OCI-LY1 (cell line): ENCODE measurements around the gene SIGLEC15.
"Not testable (repeated sequence)": the region's sequence is repeated elsewhere in the genome, so short reads cannot be mapped to it uniquely, and the experiment has no call there.

Source experiments
- H2AFZ ChIP-seq: fragments of 200-600 bp; sonication (generic), shearing (Covaris generic); 2 replicates; pipeline ENCODE4 v1.6.0; 2014; ENCODE audit warnings: antibody characterized with exemption, mild to moderate bottlenecking, low read length
- H3F3A ChIP-seq: fragments of 200-600 bp; sonication (generic), shearing (Covaris generic); 2 replicates; pipeline ENCODE4 v1.6.0; 2014; ENCODE audit warnings: mild to moderate bottlenecking, antibody characterized with exemption, low read length, moderate library complexity; ENCODE audit not compliant: insufficient read depth
- H3K27ac ChIP-seq: fragments of 200-600 bp; sonication (generic); 2 replicates; pipeline ENCODE4 v1.5.1; 2014; ENCODE audit warnings: low read length, mixed run types, mild to moderate bottlenecking, low read depth; ENCODE audit not compliant: poor library complexity, severe bottlenecking
- H3K27me3 ChIP-seq: fragments of 200-600 bp; sonication (generic); 2 replicates; pipeline ENCODE4 v1.6.0; 2014; ENCODE audit warnings: antibody characterized with exemption, mild to moderate bottlenecking, low read length, moderate library complexity; ENCODE audit not compliant: insufficient read depth
- H3K36me3 ChIP-seq: fragments of 200-600 bp; sonication (generic); 2 replicates; pipeline ENCODE4 v1.6.1; 2014; ENCODE audit warnings: mild to moderate bottlenecking, antibody characterized with exemption, low read length, moderate library complexity, mixed read lengths; ENCODE audit not compliant: insufficient read depth
- H3K4me1 ChIP-seq: fragments of 200-600 bp; sonication (generic); 2 replicates; pipeline ENCODE4 v1.5.1; 2014; ENCODE audit warnings: mild to moderate bottlenecking, low read length, moderate library complexity; ENCODE audit not compliant: insufficient read depth, severe bottlenecking
- H3K4me2 ChIP-seq: fragments of 200-600 bp; sonication (generic), shearing (Covaris generic); 2 replicates; pipeline ENCODE4 v1.6.1; 2014; ENCODE audit warnings: low read length
- H3K4me3 ChIP-seq: fragments of 200-600 bp; sonication (generic); 2 replicates; pipeline ENCODE4 v1.5.1; 2014; ENCODE audit warnings: low read length, low read depth, mild to moderate bottlenecking, mixed read lengths; ENCODE audit not compliant: poor library complexity, severe bottlenecking
- H3K79me2 ChIP-seq: fragments of 200-600 bp; shearing (Covaris generic); 2 replicates; pipeline ENCODE4 v1.6.1; 2016; ENCODE audit warnings: mixed run types, low read length, mixed read lengths; ENCODE audit not compliant: insufficient read depth
- H3K9ac ChIP-seq: fragments of 200-600 bp; sonication (generic), shearing (Covaris generic); 2 replicates; pipeline ENCODE4 v1.6.1; 2014; ENCODE audit warnings: mild to moderate bottlenecking, low read length, mixed read lengths
- H3K9me2 ChIP-seq: fragments of 200-600 bp; sonication (generic), shearing (Covaris generic); 2 replicates; pipeline ENCODE4 v1.6.1; 2014; ENCODE audit warnings: low read depth, mild to moderate bottlenecking, low read length, mixed read lengths
- H3K9me3 ChIP-seq: fragments of 200-600 bp; shearing (Covaris generic); 2 replicates; pipeline ENCODE4 v1.6.1; 2014; ENCODE audit warnings: low read length, mixed read lengths
- H4K20me1 ChIP-seq: fragments of 200-600 bp; sonication (generic), shearing (Covaris generic); 2 replicates; pipeline ENCODE4 v1.6.0; 2016; ENCODE audit warnings: mild to moderate bottlenecking, low read length; ENCODE audit not compliant: insufficient read depth
- EZH2 ChIP-seq: fragments of 200-600 bp; sonication (generic), shearing (Covaris generic); IDR thresholded peaks from 2 replicates; pipeline ENCODE4 v1.8.0; 2017; ENCODE audit warnings: borderline replicate concordance, mixed run types, mild to moderate bottlenecking, antibody characterized with exemption, low read length, moderate library complexity, mixed read lengths
- TF ChIP-seq, protein P1 (sequence below): fragments of 200-600 bp; sonication (generic), shearing (Covaris generic); IDR thresholded peaks from 2 replicates; pipeline ENCODE4 v1.5.1; 2017; ENCODE audit warnings: mild to moderate bottlenecking, antibody characterized with exemption, low read length, moderate library complexity, mixed read lengths

SIGLEC15 gene

GRCh38 chr18:45845410-45845809 lies 19.9 kb downstream of the SIGLEC15 start:
- Histone ChIP-seq H2AFZ (no peak overlapping the region), H3K27me3 (no peaks in the 10 kb centered on the region), H3K9me3 (no peaks in the 10 kb centered on the region), H3F3A (no peaks in the 10 kb centered on the region), H3K4me2 (no peak overlapping the region), H3K79me2 (no peaks in the 10 kb centered on the region), H3K4me1 (peaks cover 14% of the 10 kb centered on the region), H3K9me2 (no peaks in the 10 kb centered on the region), H3K27ac (no peak overlapping the region), H3K36me3 (peaks cover 5% of the 10 kb centered on the region; the same call in 1 of the 2 replicates), H3K4me3 (no peak overlapping the region), H4K20me1 (no peaks in the 10 kb centered on the region), H3K9ac (no peak overlapping the region)
- no peak for TF ChIP-seq EZH2
- TF ChIP-seq, protein P1, sequence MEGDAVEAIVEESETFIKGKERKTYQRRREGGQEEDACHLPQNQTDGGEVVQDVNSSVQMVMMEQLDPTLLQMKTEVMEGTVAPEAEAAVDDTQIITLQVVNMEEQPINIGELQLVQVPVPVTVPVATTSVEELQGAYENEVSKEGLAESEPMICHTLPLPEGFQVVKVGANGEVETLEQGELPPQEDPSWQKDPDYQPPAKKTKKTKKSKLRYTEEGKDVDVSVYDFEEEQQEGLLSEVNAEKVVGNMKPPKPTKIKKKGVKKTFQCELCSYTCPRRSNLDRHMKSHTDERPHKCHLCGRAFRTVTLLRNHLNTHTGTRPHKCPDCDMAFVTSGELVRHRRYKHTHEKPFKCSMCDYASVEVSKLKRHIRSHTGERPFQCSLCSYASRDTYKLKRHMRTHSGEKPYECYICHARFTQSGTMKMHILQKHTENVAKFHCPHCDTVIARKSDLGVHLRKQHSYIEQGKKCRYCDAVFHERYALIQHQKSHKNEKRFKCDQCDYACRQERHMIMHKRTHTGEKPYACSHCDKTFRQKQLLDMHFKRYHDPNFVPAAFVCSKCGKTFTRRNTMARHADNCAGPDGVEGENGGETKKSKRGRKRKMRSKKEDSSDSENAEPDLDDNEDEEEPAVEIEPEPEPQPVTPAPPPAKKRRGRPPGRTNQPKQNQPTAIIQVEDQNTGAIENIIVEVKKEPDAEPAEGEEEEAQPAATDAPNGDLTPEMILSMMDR, result no peak

- no peaks in the 10 kb centered on the region for H3F3A ChIP-seq
- no peaks in the 10 kb centered on the region for H3K27me3 ChIP-seq
- H3K36me3 ChIP-seq, result peaks cover 12% of the 10 kb centered on the region; the same call in 1 of the 2 replicates
- no peaks in the 10 kb centered on the region for H3K79me2 ChIP-seq
- no peaks in the 10 kb centered on the region for H3K9me2 ChIP-seq
- peak overlapping the region; percentile 21 for H3K27ac ChIP-seq
- no peaks in the 10 kb centered on the region for H4K20me1 ChIP-seq
- peaks cover 14% of the 10 kb centered on the region for H3K4me1 ChIP-seq
- TF ChIP-seq, protein P1, result no peak
- TF ChIP-seq EZH2, result no peak
- H3K9ac ChIP-seq, result no peak overlapping the region
- H3K9me3 ChIP-seq, result no peaks in the 10 kb centered on the region
- H2AFZ ChIP-seq, result no peak overlapping the region
- no peak overlapping the region for H3K4me3 ChIP-seq
- H3K4me2 ChIP-seq, result no peak overlapping the region
Observed at GRCh38 chr18:45847119-45847518, 21.6 kb downstream of the SIGLEC15 start.

DNA sequence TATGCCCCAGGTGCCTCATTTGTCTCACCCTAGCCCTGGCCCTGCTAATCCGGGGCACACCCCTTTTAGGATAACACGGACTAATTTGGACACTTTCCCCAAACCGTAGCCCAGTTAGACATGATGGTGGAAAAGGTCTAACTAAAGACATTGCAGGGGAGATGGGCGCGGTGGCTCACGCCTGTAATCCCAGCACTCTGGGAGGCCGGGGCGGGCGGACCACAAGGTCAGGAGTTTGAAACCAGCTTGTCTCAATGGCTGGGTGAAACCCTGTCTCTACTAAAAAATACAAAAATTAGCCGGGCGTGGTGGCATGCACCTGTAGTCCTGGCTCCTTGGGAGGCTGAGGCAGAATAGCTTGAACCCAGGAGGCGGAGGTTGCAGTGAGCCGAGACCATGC lies 23.2 kb downstream of the SIGLEC15 start:
- H4K20me1 ChIP-seq, H2AFZ ChIP-seq, H3K9me2 ChIP-seq, H3K4me3 ChIP-seq, H3K79me2 ChIP-seq, H3K27me3 ChIP-seq, H3K9me3 ChIP-seq, H3F3A ChIP-seq, H3K4me2 ChIP-seq, H3K27ac ChIP-seq, H3K9ac ChIP-seq: not testable (repeated sequence)
- Histone ChIP-seq H3K36me3 (peaks cover 26% of the 10 kb centered on the region), H3K4me1 (peaks cover 14% of the 10 kb centered on the region)

DNA sequence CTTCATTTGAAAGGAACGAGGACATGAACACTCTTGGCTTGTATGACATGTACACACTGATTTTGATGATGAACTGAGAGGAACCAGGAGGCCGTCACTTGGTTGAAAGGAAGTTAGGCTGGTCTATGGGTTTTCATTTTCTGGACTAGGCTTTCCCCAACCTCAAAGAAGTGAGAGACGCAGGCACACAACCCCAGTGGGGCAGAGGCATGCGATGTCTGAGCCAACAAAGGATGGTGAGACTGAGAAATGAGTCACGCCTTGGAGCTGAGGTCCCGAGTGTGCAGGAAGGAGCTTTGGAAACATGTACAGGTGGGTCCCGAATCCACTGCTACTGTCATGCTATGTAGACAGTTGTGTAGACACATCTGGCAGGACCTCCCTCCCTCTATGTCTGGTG lies 24.1 kb downstream of the SIGLEC15 start:
- TF ChIP-seq, protein P1, result no peak
- TF ChIP-seq EZH2, result no peak
- H3K4me1 ChIP-seq, result peaks cover 14% of the 10 kb centered on the region
- peaks cover 31% of the 10 kb centered on the region for H3K36me3 ChIP-seq
- H3K9me2 ChIP-seq, result no peaks in the 10 kb centered on the region
- H3K9ac ChIP-seq, result no peak overlapping the region
- H4K20me1 ChIP-seq, result no peaks in the 10 kb centered on the region
- H3K27me3 ChIP-seq, result no peaks in the 10 kb centered on the region
- H3K27ac ChIP-seq, result no peak overlapping the region
- no peaks in the 10 kb centered on the region for H3K9me3 ChIP-seq
- H2AFZ ChIP-seq, result no peak overlapping the region
- no peak overlapping the region for H3K4me3 ChIP-seq
- no peaks in the 10 kb centered on the region for H3K79me2 ChIP-seq
- H3F3A ChIP-seq, result no peaks in the 10 kb centered on the region
- no peak overlapping the region for H3K4me2 ChIP-seq
